Activated T-cell treated with anti-CD3 and anti-CD28 coated beads, Interleukin-2, amount 50 U/mL, for 4 hours (primary cell): ENCODE data around the gene CASKIN2. TPM values are rescaled to one million over a fixed set of nuclear protein-coding genes. Genes with fewer than 3 reads are reported as not detected.

Experiments
- ATAC-seq, 2 donors: fragments of 200-7000 bp; cut with Tn5 transposase; one replicate each; pipeline ENCODE4 v1.10.0; 2021
- DNase-seq: peaks from one replicate; pipeline ENCODE4 v3.0.0-alpha.2; 2020
- H3K27me3 Mint-ChIP-seq: one replicate; pipeline ENCODE4 v1.8.0; 2021; ENCODE audit warnings: low read depth, mixed read lengths
- H3K36me3 Mint-ChIP-seq: one replicate; pipeline ENCODE4 v1.8.0; 2022; ENCODE audit warnings: mixed read lengths; ENCODE audit not compliant: insufficient read depth
- H3K4me1 Mint-ChIP-seq: one replicate; pipeline ENCODE4 v1.8.0; 2021; ENCODE audit warnings: low read depth, mixed read lengths
- H3K4me3 Mint-ChIP-seq: one replicate; pipeline ENCODE4 v1.8.0; 2021; ENCODE audit warnings: mild to moderate bottlenecking, moderate library complexity, mixed read lengths
- H3K9me3 Mint-ChIP-seq: one replicate; pipeline ENCODE4 v1.8.0; 2021; ENCODE audit warnings: mixed read lengths
- total RNA-seq, 3 donors: library from RNA; stranded (reverse); gene quantifications; one replicate each; pipeline ENCODE4 v1.2.1, GENCODE V29; 2021

The CASKIN2 gene
- total RNA-seq, 3 donors from 2014 or later, result 4.3 to 6.0 (median 5.9) TPM

GRCh38 chr17:75536366-75536765 lies 21.0 kb upstream of the CASKIN2 start:
- peaks cover 25% of the 10 kb centered on the region for H3K4me1 Mint-ChIP-seq
- no peak overlapping the region for H3K4me3 Mint-ChIP-seq
- H3K9me3 Mint-ChIP-seq, result no peaks in the 10 kb centered on the region

GRCh38 chr17:75535871-75536270 lies 20.5 kb upstream of the CASKIN2 start:
- peaks cover 25% of the 10 kb centered on the region for H3K4me1 Mint-ChIP-seq
- no peaks in the 10 kb centered on the region for H3K36me3 Mint-ChIP-seq
- H3K27me3 Mint-ChIP-seq, result no peaks in the 10 kb centered on the region
- H3K9me3 Mint-ChIP-seq, result no peaks in the 10 kb centered on the region
- ATAC-seq (no peak), DNase-seq (no peak)
- H3K4me3 Mint-ChIP-seq, result no peak overlapping the region

More at GRCh38 chr17:75536366-75536765, 21.0 kb upstream of the CASKIN2 start:
- Mint-ChIP-seq H3K36me3 (no peaks in the 10 kb centered on the region), H3K27me3 (no peaks in the 10 kb centered on the region)
- DNase-seq (no peak), ATAC-seq (no peak)

GRCh38 chr17:75535119-75535537 lies 19.8 kb upstream of the CASKIN2 start:
- peak; percentile 40 for DNase-seq
- ATAC-seq, result peak; percentile 93 to 96
- H3K27me3 Mint-ChIP-seq, result no peaks in the 10 kb centered on the region
- peak overlapping the region; percentile 47 for H3K4me3 Mint-ChIP-seq
- no peaks in the 10 kb centered on the region for H3K36me3 Mint-ChIP-seq
- H3K9me3 Mint-ChIP-seq, result no peaks in the 10 kb centered on the region
- peaks cover 25% of the 10 kb centered on the region for H3K4me1 Mint-ChIP-seq

- Mint-ChIP-seq H3K9me3 (no peaks in the 10 kb centered on the region), H3K4me1 (peaks cover 29% of the 10 kb centered on the region), H3K27me3 (no peaks in the 10 kb centered on the region), H3K4me3 (no peak overlapping the region), H3K36me3 (no peaks in the 10 kb centered on the region)
- ATAC-seq (no peak), DNase-seq (no peak)
Observed at GRCh38 chr17:75531721-75532072, 16.4 kb upstream of the CASKIN2 start.

- H3K4me3 Mint-ChIP-seq, result no peak overlapping the region
- DNase-seq (no peak), ATAC-seq (no peak)
- no peaks in the 10 kb centered on the region for H3K36me3 Mint-ChIP-seq
- H3K4me1 Mint-ChIP-seq, result peaks cover 32% of the 10 kb centered on the region
- H3K9me3 Mint-ChIP-seq, result no peaks in the 10 kb centered on the region
- peaks cover 1% of the 10 kb centered on the region for H3K27me3 Mint-ChIP-seq
Observed at GRCh38 chr17:75530837-75531720, 15.7 kb upstream of the CASKIN2 start.

- Mint-ChIP-seq H3K27me3 (peaks cover 1% of the 10 kb centered on the region), H3K36me3 (peaks cover 3% of the 10 kb centered on the region), H3K4me3 (peak overlapping the region; percentile 76), H3K9me3 (no peaks in the 10 kb centered on the region), H3K4me1 (peaks cover 11% of the 10 kb centered on the region)
- no peak for DNase-seq
- ATAC-seq, result no peak
Observed at GRCh38 chr17:75526555-75527270, 11.4 kb upstream of the CASKIN2 start.

- DNase-seq, result no peak
- no peaks in the 10 kb centered on the region for H3K9me3 Mint-ChIP-seq
- H3K4me3 Mint-ChIP-seq, result peak overlapping the region; percentile 76
- no peak for ATAC-seq
- H3K4me1 Mint-ChIP-seq, result peaks cover 11% of the 10 kb centered on the region
- peaks cover 1% of the 10 kb centered on the region for H3K27me3 Mint-ChIP-seq
- H3K36me3 Mint-ChIP-seq, result peaks cover 7% of the 10 kb centered on the region
Observed at GRCh38 chr17:75525806-75526554, 10.6 kb upstream of the CASKIN2 start.

- DNase-seq (peak; percentile 78), ATAC-seq (peak; percentile 92 to 93)
- no peaks in the 10 kb centered on the region for H3K9me3 Mint-ChIP-seq
- H3K36me3 Mint-ChIP-seq, result peaks cover 8% of the 10 kb centered on the region
- H3K4me1 Mint-ChIP-seq, result peaks cover 11% of the 10 kb centered on the region
- peak within 1 kb of the TSS; percentile 76 for H3K4me3 Mint-ChIP-seq
- H3K27me3 Mint-ChIP-seq, result peaks cover 1% of the 10 kb centered on the region
Observed at GRCh38 chr17:75524970-75525805, 9.9 kb upstream of the CASKIN2 start, which contains the start of gene LLGL2. Gene LLGL2, plus strand, starts transcription at chr17:75525697. Its CDS starts 17,730 bp downstream, at chr17:75543427.

- Mint-ChIP-seq H3K4me3 (peak overlapping the region; percentile 61), H3K27me3 (peaks cover 1% of the 10 kb centered on the region), H3K9me3 (no peaks in the 10 kb centered on the region), H3K36me3 (peaks cover 12% of the 10 kb centered on the region), H3K4me1 (peaks cover 14% of the 10 kb centered on the region)
- no peak for ATAC-seq
- DNase-seq, result no peak
Observed at GRCh38 chr17:75524269-75524969, 9.1 kb upstream of the CASKIN2 start.

GRCh38 chr17:75523647-75524046 lies 8.3 kb upstream of the CASKIN2 start:
- ATAC-seq (no peak), DNase-seq (no peak)
- peaks cover 1% of the 10 kb centered on the region for H3K27me3 Mint-ChIP-seq
- H3K4me1 Mint-ChIP-seq, result peaks cover 20% of the 10 kb centered on the region
- H3K9me3 Mint-ChIP-seq, result no peaks in the 10 kb centered on the region
- H3K36me3 Mint-ChIP-seq, result peaks cover 12% of the 10 kb centered on the region
- H3K4me3 Mint-ChIP-seq, result no peak overlapping the region

GRCh38 chr17:75521951-75522727 lies 6.8 kb upstream of the CASKIN2 start:
- H3K4me1 Mint-ChIP-seq, result peaks cover 33% of the 10 kb centered on the region
- H3K36me3 Mint-ChIP-seq, result peaks cover 20% of the 10 kb centered on the region
- no peaks in the 10 kb centered on the region for H3K9me3 Mint-ChIP-seq
- ATAC-seq (no peak), DNase-seq (no peak)
- peaks cover 1% of the 10 kb centered on the region for H3K27me3 Mint-ChIP-seq
- H3K4me3 Mint-ChIP-seq, result no peak overlapping the region

- H3K36me3 Mint-ChIP-seq, result peaks cover 20% of the 10 kb centered on the region
- H3K4me1 Mint-ChIP-seq, result peaks cover 29% of the 10 kb centered on the region
- no peaks in the 10 kb centered on the region for H3K9me3 Mint-ChIP-seq
- H3K27me3 Mint-ChIP-seq, result no peaks in the 10 kb centered on the region
- DNase-seq (no peak), ATAC-seq (no peak)
- no peak overlapping the region for H3K4me3 Mint-ChIP-seq
Observed at GRCh38 chr17:75521290-75521689, 6.0 kb upstream of the CASKIN2 start.
